Measurements from ENCODE around the gene COL19A1. TPM values are rescaled to one million over a fixed set of nuclear protein-coding genes. Genes with fewer than 3 reads are reported as not detected.

The COL19A1 gene
- total RNA-seq, 1 donor from 2014 or later = 1.4 TPM

DNA sequence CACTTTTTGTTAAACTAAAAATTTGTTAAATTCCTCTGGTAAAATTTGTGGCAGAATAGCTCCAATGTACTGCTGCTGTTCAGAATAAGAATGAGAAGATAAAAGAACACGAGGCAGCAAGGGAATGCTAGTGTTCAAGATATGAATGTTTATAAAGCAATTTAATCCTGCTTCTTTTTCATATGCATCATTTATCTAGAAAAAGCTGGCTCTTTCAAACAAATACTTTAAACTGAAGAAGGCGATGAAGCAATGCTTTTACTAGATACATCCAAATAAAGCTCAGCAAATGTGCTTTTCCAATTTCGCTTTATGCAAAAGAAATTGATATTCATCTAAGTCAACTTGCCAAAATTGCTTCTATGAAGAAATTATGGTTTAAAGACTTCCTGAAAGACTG lies 370.0 kb downstream of the COL19A1 start:
- no peak for ATAC-seq
- no peak for DNase-seq
- intact Hi-C loops (cut with micrococcal nuclease) = no loop called here

DNA sequence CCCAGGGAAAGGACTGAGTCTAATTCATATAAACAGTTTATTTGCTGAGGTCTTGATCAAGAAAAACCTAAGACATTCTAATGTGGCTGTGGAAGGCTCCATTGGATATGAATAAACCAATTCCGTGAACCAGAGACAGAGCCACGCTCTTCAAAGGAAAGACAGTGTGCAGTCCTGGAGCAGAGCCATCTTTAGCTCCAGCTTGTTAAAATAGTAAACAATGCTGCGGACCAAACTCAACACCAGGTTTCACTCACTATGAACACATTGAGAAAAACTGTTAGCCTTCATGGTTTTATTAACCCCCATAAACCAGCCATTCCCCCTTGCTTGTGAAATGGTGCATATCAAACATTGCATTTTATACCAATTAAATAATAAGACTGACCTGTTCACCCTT lies 374.7 kb downstream of the COL19A1 start:
- DNase-seq = no peak
- ATAC-seq = no peak
- intact Hi-C loops (cut with micrococcal nuclease) = no loop called here

DNA sequence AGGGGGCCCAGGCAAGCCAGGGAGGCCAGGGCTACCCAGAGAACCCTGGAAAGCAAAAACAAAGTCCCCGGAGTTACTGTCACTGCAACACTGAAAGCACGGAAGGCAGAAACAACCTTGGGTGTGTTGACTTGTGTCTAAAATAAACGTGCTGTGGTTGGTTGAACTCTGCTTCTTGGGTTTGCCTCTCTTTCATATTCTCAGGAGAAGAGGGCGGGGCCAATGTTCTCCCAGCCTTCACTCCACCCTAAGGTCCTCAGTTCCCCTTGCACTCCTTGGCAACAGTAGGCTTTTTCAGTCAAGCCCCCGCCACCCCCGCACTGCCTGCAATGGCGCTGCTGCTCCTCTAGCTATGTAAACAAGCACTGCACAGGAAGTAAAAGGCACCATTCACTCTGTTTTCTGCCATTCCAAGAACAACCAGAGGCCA lies 375.6 kb downstream of the COL19A1 start:
- ATAC-seq = no peak
- intact Hi-C loops (cut with micrococcal nuclease) = no loop called here
- DNase-seq = no peak

DNA sequence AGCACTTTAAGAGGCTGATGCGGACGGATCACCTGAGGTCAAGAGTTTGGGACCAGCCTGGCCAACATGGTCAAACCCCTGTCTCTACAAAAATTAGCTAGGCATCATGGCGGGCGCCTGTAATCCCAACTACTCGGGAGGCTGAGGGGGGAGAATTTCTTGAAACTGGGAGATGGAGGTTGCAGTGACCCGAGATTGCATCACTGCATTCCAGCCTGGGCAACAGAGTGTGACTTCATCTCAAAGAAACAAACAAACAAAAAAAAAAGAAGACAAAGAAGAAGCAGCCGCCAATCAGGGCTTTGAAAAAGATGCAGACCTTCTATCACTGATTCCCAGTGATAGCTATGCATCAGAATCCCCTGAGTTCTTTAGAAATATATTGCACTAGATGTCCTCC lies 379.8 kb downstream of the COL19A1 start:
- DNase-seq (no peak), ATAC-seq (no peak)
- intact Hi-C loops (cut with micrococcal nuclease) = no loop called here

DNA sequence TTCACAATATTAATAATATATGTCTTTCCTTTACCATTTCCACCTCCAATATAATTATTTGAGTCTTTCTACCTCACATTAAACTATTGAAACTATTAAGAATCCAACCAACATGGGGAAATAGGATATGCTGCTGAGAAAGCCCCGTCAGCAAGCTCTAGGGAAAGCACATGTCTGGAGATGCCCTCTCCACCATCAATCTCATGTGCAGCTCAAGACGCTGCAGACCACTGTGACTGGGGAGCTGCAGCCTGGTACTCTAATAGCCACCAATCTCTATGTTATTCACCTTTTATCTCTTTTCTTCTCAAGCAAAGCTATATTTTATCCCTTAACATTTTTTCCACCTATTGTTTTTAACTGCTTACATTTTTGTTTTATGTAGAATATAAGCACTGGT lies 386.2 kb downstream of the COL19A1 start:
- DNase-seq = no peak
- no peak for ATAC-seq
- intact Hi-C loops (cut with micrococcal nuclease) = no loop called here

DNA sequence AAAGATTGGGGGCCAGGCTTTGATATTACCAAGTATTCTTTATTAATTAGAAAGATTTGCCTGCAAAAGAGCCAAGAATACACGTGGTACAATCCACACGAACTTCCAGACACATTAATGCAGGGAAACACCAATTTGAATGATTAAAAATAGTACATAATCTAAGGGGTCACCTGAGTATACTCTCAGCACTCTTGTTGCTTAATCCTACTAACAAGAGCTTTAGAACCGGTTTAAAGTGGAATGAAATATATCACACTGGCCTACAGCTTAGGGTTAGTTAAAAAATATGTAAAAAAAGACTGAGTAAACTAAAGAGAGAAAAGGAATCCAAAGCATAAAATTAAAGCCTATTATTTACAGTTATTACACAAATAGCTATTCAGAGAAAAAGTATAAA lies 387.6 kb downstream of the COL19A1 start:
- intact Hi-C loops (cut with micrococcal nuclease) = no loop called here
- no peak for ATAC-seq
- DNase-seq = no peak

DNA sequence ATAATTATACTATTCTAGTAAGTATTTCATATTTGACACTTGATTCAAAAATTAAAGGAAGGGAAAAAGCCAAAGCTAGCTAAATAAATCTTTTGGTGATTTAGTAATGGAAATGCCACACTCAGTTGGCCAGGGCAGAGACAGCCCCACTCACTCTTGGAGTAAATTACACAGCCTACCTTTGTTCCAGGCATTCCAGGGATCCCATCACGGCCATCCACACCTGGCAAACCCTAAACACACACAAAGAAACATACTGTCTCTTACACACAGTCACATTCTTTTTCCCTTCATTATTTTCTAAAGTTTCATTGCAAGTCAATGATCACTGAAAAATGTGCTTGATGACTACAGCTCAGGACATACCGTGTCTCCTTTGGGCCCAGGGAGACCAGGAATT lies 388.4 kb downstream of the COL19A1 start:
- intact Hi-C loops (cut with micrococcal nuclease) = no loop called here
- DNase-seq (no peak), ATAC-seq (no peak)

DNA sequence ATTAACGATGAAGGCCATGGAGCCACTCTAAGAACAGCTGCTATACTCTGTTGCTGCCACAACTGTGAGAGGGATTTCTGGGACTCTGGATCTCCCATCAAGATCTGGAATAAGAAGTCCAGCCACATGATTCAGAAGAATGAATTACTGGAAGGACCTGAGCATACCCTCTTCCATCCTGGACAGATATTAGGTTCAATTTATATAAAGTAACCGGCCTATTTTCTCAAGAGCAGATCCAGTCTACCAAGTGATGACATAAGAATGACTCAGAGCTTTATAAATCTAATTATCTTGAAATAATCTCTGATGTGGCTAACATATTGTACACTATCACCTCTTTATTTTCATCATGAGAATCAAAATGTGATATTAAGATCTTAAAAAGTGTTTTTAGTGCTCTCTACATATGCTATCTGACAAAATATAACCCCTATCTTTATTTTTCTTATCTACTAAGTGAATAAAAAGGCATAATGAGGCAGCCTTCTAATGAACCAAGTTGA lies 391.5 kb downstream of the COL19A1 start:
- ATAC-seq (no peak), DNase-seq (no peak)
- intact Hi-C loops (cut with micrococcal nuclease) = no loop called here

DNA sequence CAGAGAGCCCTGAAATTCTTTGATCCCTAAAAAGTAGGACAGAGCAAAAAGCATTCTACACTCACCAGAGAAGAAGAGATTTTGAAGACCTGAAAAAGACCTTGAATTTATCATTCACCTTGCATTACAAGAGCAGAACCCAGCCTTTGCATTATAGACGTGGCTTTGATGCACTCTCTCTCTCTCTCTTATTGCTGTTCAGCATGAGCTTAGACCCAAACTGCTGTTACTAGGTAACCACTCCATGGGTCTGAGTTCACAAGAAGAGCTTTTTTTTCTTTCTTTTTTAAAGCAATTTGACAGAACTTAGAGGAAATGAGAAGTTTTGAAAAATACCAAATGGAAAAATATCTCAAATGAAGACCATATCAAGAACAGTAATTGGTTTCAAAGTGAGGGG lies 392.1 kb downstream of the COL19A1 start:
- ATAC-seq = no peak
- intact Hi-C loops (cut with micrococcal nuclease) = no loop called here

More for the DNA sequence above, 392.1 kb downstream of the COL19A1 start:
- no peak for DNase-seq

Other genes starting within 250 kb of the COL19A1 start
- 49.5 TPM for gene LMBRD1, start 69.5 kb upstream of the COL19A1 start, total RNA-seq

Data from left ventricle myocardium superior (tissue), 1 donor.